ENCODE data around the gene PLBD2. TPM values are rescaled to one million over a fixed set of nuclear protein-coding genes. Genes with fewer than 3 reads are reported as not detected.

The PLBD2 gene
- total RNA-seq, 1 donor from 2014 or later: 52.2 TPM

GRCh38 chr12:113371808-113372207 is 13.4 kb downstream of the PLBD2 start:
- Mint-ChIP-seq H3K36me3 (ENCODE audit: low read depth, unreplicated experiment) (peaks cover 18% of the 10 kb centered on the region), H3K9me3 (ENCODE audit: unreplicated experiment) (peaks cover 2% of the 10 kb centered on the region), H3K4me3 (ENCODE audit: unreplicated experiment) (no peak overlapping the region), H3K27ac (ENCODE audit: unreplicated experiment) (no peak overlapping the region), H3K4me1 (ENCODE audit: low read depth, unreplicated experiment) (peaks cover 2% of the 10 kb centered on the region), H3K27me3 (ENCODE audit: low read depth, unreplicated experiment) (no peaks in the 10 kb centered on the region)
- no peaks in the 10 kb centered on the region for H3K36me3 ChIP-seq (ENCODE audit: insufficient read depth, low read length)
- H3K27ac ChIP-seq (ENCODE audit: low read depth, low read length): no peak overlapping the region
- H3K27me3 ChIP-seq (ENCODE audit: insufficient read depth, low read length): no peaks in the 10 kb centered on the region
- H3K9ac ChIP-seq (ENCODE audit: low read length): no peak overlapping the region
- H3K4me1 ChIP-seq (ENCODE audit: insufficient read depth, low read length): no peaks in the 10 kb centered on the region
- no peak for FAIRE-seq
- no peak overlapping the region for H3K4me3 ChIP-seq (ENCODE audit: insufficient read depth, low read depth, low read length)
- no peaks in the 10 kb centered on the region for H3K9me3 ChIP-seq (ENCODE audit: insufficient read depth, low read depth, low read length)
- H3K79me2 ChIP-seq (ENCODE audit: insufficient read depth, low read length): no peaks in the 10 kb centered on the region
- H4K20me1 ChIP-seq (ENCODE audit: insufficient read depth, low read length): peaks cover 26% of the 10 kb centered on the region
- H2AFZ ChIP-seq (ENCODE audit: low read depth, low read length): no peak overlapping the region
- no peak overlapping the region for H3K4me2 ChIP-seq (ENCODE audit: low read length)
- DNase-seq (ENCODE audit: low read depth): no peak
- TF ChIP-seq CTCF (IDR thresholded peaks at IDR 0.05; ENCODE audit: insufficient read depth, low read depth, low read length) (no peak), EZH2 (IDR thresholded peaks at IDR 0.05; ENCODE audit: insufficient read depth, low read length) (no peak)

- TF ChIP-seq EZH2 (IDR thresholded peaks at IDR 0.05; ENCODE audit: insufficient read depth, low read length): no peak
- no peak for TF ChIP-seq CTCF (IDR thresholded peaks at IDR 0.05; ENCODE audit: insufficient read depth, low read depth, low read length)
- no peaks in the 10 kb centered on the region for H3K27me3 ChIP-seq (ENCODE audit: insufficient read depth, low read length)
- Mint-ChIP-seq H3K27me3 (ENCODE audit: low read depth, unreplicated experiment) (no peaks in the 10 kb centered on the region), H3K36me3 (ENCODE audit: low read depth, unreplicated experiment) (peaks cover 22% of the 10 kb centered on the region), H3K4me1 (ENCODE audit: low read depth, unreplicated experiment) (no peaks in the 10 kb centered on the region), H3K4me3 (ENCODE audit: unreplicated experiment) (no peak overlapping the region), H3K9me3 (ENCODE audit: unreplicated experiment) (peaks cover 2% of the 10 kb centered on the region), H3K27ac (ENCODE audit: unreplicated experiment) (no peak overlapping the region)
- H3K36me3 ChIP-seq (ENCODE audit: insufficient read depth, low read length): no peaks in the 10 kb centered on the region
- H3K27ac ChIP-seq (ENCODE audit: low read depth, low read length): no peak overlapping the region
- H3K9me3 ChIP-seq (ENCODE audit: insufficient read depth, low read depth, low read length): no peaks in the 10 kb centered on the region
- no peaks in the 10 kb centered on the region for H3K4me1 ChIP-seq (ENCODE audit: insufficient read depth, low read length)
- no peak overlapping the region for H3K4me2 ChIP-seq (ENCODE audit: low read length)
- no peak overlapping the region for H3K9ac ChIP-seq (ENCODE audit: low read length)
- no peaks in the 10 kb centered on the region for H3K79me2 ChIP-seq (ENCODE audit: insufficient read depth, low read length)
- FAIRE-seq (no peak), DNase-seq (ENCODE audit: low read depth) (no peak)
- H2AFZ ChIP-seq (ENCODE audit: low read depth, low read length): no peak overlapping the region
- H3K4me3 ChIP-seq (ENCODE audit: insufficient read depth, low read depth, low read length): no peak overlapping the region
- peaks cover 24% of the 10 kb centered on the region for H4K20me1 ChIP-seq (ENCODE audit: insufficient read depth, low read length)
Observed at GRCh38 chr12:113372371-113372770, 14.0 kb downstream of the PLBD2 start.

- Histone ChIP-seq H3K36me3 (ENCODE audit: insufficient read depth, low read length) (no peaks in the 10 kb centered on the region), H3K9ac (ENCODE audit: low read length) (no peak overlapping the region), H3K4me3 (ENCODE audit: insufficient read depth, low read depth, low read length) (no peak overlapping the region), H3K79me2 (ENCODE audit: insufficient read depth, low read length) (no peaks in the 10 kb centered on the region), H3K27ac (ENCODE audit: low read depth, low read length) (no peak overlapping the region), H3K9me3 (ENCODE audit: insufficient read depth, low read depth, low read length) (no peaks in the 10 kb centered on the region), H2AFZ (ENCODE audit: low read depth, low read length) (no peak overlapping the region), H3K4me2 (ENCODE audit: low read length) (no peak overlapping the region), H3K4me1 (ENCODE audit: insufficient read depth, low read length) (no peaks in the 10 kb centered on the region), H4K20me1 (ENCODE audit: insufficient read depth, low read length) (peaks cover 19% of the 10 kb centered on the region), H3K27me3 (ENCODE audit: insufficient read depth, low read length) (no peaks in the 10 kb centered on the region)
- Mint-ChIP-seq H3K9me3 (ENCODE audit: unreplicated experiment) (peaks cover 2% of the 10 kb centered on the region), H3K4me3 (ENCODE audit: unreplicated experiment) (no peak overlapping the region), H3K4me1 (ENCODE audit: low read depth, unreplicated experiment) (no peaks in the 10 kb centered on the region), H3K27me3 (ENCODE audit: low read depth, unreplicated experiment) (no peaks in the 10 kb centered on the region), H3K36me3 (ENCODE audit: low read depth, unreplicated experiment) (peaks cover 22% of the 10 kb centered on the region), H3K27ac (ENCODE audit: unreplicated experiment) (no peak overlapping the region)
- no peak for TF ChIP-seq CTCF (IDR thresholded peaks at IDR 0.05; ENCODE audit: insufficient read depth, low read depth, low read length)
- TF ChIP-seq EZH2 (IDR thresholded peaks at IDR 0.05; ENCODE audit: insufficient read depth, low read length): no peak
- DNase-seq (ENCODE audit: low read depth): no peak
- no peak for FAIRE-seq
Observed at GRCh38 chr12:113373440-113373839, 15.1 kb downstream of the PLBD2 start.

Measured in astrocyte (in vitro differentiated cells and primary cell).